Stimulated activated CD8-positive, alpha-beta memory T cell treated with anti-CD3 and anti-CD28 coated beads, Interleukin-2, amount 100 ng/mL, for 1 hour (primary cell): ENCODE data around the gene TBK1.
A peak's percentile ranks its signal among the peaks of the same experiment; 100 is the strongest.

Source experiments
- DNase-seq, 2 donors: peaks; one replicate each; pipeline ENCODE4 v3.0.0-alpha.2; 2020; ENCODE audit warnings: low read depth in 2 of 2

The TBK1 gene

GRCh38 chr12:64451687-64452558 is at the start of gene TBK1:
TBK1 (plus strand) TSS chr12:64452120; CDS start chr12:64455871, 3,751 bp downstream.
- peak; percentile 38 to 54 for DNase-seq

GRCh38 chr12:64402181-64402580 is 49.7 kb upstream of the TBK1 start:
- DNase-seq, result no peak

- peak; percentile 83 for DNase-seq
These were observed 48.0 kb upstream of the TBK1 start, which contains the start of gene XPOT for GRCh38 chr12:64403707-64404469. XPOT (plus strand) TSS chr12:64404392; CDS start chr12:64410036, 5,644 bp downstream.

GRCh38 chr12:64404470-64405256 is 47.3 kb upstream of the TBK1 start:
- DNase-seq, result peak; percentile 5 to 17

- DNase-seq, result no peak
These were observed 44.3 kb upstream of the TBK1 start for GRCh38 chr12:64407342-64408223.

- DNase-seq, result no peak
These were observed 40.5 kb upstream of the TBK1 start for GRCh38 chr12:64411427-64411826.

GRCh38 chr12:64412459-64412858 is 39.5 kb upstream of the TBK1 start:
- DNase-seq, result no peak

- no peak for DNase-seq
These were observed 38.0 kb upstream of the TBK1 start for GRCh38 chr12:64413884-64414283.

GRCh38 chr12:64418209-64418608 is 33.7 kb upstream of the TBK1 start:
- DNase-seq, result no peak

GRCh38 chr12:64419696-64420095 is 32.2 kb upstream of the TBK1 start:
- DNase-seq, result no peak

GRCh38 chr12:64427988-64428387 is 23.9 kb upstream of the TBK1 start:
- no peak for DNase-seq

GRCh38 chr12:64428956-64429355 is 23.0 kb upstream of the TBK1 start:
- DNase-seq, result no peak

GRCh38 chr12:64430886-64431285 is 21.0 kb upstream of the TBK1 start:
- no peak for DNase-seq

- DNase-seq, result no peak
These were observed 20.1 kb upstream of the TBK1 start for GRCh38 chr12:64431791-64432190.

GRCh38 chr12:64433915-64434314 is 18.0 kb upstream of the TBK1 start:
- DNase-seq, result no peak

- no peak for DNase-seq
These were observed 11.8 kb upstream of the TBK1 start for GRCh38 chr12:64440100-64440499.

GRCh38 chr12:64445490-64445889 is 6.4 kb upstream of the TBK1 start:
- DNase-seq, result no peak

- no peak for DNase-seq
These were observed 5.6 kb upstream of the TBK1 start for GRCh38 chr12:64446295-64446694.

GRCh38 chr12:64450057-64450640 is 1.8 kb upstream of the TBK1 start:
- no peak for DNase-seq

- DNase-seq, result no peak
These were observed 1.0 kb upstream of the TBK1 start for GRCh38 chr12:64450711-64451486.
